ENCODE data around the gene C6orf118.

DNA sequence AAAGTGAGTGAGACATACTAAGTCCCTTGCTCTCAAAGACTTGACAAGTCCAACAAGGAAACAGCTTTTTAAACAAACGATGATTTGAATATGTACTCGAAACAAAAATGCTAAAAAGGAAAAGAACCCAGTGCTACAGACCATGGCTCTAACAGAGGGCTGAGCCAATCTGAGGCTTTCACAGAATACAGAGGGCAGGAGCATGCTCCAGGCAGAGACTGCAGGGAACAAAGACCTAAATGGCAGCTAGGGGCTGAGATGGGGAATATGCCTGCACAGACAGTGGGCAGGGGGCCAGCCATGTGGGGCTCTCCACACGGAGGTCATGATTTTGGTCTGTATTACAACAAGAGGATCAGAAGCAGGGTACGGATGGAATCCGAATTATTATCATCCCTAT is 31.1 kb upstream of the C6orf118 start:
- TF ChIP-seq, protein P1, sequence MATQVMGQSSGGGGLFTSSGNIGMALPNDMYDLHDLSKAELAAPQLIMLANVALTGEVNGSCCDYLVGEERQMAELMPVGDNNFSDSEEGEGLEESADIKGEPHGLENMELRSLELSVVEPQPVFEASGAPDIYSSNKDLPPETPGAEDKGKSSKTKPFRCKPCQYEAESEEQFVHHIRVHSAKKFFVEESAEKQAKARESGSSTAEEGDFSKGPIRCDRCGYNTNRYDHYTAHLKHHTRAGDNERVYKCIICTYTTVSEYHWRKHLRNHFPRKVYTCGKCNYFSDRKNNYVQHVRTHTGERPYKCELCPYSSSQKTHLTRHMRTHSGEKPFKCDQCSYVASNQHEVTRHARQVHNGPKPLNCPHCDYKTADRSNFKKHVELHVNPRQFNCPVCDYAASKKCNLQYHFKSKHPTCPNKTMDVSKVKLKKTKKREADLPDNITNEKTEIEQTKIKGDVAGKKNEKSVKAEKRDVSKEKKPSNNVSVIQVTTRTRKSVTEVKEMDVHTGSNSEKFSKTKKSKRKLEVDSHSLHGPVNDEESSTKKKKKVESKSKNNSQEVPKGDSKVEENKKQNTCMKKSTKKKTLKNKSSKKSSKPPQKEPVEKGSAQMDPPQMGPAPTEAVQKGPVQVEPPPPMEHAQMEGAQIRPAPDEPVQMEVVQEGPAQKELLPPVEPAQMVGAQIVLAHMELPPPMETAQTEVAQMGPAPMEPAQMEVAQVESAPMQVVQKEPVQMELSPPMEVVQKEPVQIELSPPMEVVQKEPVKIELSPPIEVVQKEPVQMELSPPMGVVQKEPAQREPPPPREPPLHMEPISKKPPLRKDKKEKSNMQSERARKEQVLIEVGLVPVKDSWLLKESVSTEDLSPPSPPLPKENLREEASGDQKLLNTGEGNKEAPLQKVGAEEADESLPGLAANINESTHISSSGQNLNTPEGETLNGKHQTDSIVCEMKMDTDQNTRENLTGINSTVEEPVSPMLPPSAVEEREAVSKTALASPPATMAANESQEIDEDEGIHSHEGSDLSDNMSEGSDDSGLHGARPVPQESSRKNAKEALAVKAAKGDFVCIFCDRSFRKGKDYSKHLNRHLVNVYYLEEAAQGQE (IDR thresholded peaks at IDR 0.05; ENCODE audit: low read depth): no peak
- TF ChIP-seq MAX (IDR thresholded peaks at IDR 0.05): no peak
- TF ChIP-seq RAD21 (IDR thresholded peaks at IDR 0.05; ENCODE audit: low read depth): no peak
- TF ChIP-seq CEBPB (IDR thresholded peaks at IDR 0.05): no peak
- no peak for TF ChIP-seq NFIC (IDR thresholded peaks at IDR 0.05)
- TF ChIP-seq CREB1 (IDR thresholded peaks at IDR 0.05; ENCODE audit: low read depth): no peak

Measured in Ishikawa (cell line).